Measurements from ENCODE around the gene NKD2.

DNA sequence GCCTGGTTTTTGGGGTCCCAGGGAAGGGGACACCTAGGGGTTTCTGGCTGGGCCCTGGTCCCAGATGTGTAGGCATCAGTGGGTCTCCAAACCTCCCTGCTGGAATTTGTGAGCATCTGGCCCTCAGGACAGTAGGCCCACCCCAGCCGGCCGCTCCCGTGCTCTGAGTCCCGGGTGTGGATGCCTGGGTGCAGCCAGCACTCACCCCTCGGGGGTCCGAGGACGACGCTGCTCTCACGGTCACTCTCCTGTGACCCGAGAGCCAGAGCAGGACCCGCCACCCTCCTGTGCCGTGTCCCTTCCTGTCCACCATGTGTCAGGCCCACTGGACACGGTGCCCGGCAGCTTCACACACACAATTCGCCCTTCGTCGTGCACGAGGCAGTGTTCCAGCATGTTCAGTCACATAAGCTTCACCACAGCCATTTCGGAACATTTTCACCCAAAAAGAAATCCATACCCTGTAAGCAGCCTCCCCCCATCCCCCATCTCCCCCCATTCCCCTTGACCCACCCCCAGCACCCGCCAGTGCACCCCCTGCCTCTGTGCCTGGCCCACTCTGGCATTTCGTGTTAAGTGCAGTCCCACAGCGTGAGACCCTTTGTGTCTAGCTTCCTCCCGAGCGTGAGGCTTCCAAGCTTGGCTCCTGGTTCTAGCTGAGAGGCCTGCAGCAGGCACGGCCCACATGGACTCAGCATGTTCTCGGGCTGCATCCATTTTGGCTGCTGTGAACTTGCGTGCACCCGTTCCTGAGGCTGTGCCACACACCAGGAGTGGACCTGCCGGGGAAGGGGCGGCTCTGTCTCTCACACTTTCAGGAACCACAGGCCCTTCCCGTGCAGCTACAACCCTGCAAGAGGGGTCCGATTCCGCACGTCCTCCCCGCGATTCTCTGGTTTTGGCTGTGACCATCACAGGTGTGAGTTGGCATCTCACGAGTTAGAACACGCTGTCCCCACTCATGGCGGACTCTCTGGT is 40.5 kb downstream of the NKD2 start:
- TF ChIP-seq, protein P1, sequence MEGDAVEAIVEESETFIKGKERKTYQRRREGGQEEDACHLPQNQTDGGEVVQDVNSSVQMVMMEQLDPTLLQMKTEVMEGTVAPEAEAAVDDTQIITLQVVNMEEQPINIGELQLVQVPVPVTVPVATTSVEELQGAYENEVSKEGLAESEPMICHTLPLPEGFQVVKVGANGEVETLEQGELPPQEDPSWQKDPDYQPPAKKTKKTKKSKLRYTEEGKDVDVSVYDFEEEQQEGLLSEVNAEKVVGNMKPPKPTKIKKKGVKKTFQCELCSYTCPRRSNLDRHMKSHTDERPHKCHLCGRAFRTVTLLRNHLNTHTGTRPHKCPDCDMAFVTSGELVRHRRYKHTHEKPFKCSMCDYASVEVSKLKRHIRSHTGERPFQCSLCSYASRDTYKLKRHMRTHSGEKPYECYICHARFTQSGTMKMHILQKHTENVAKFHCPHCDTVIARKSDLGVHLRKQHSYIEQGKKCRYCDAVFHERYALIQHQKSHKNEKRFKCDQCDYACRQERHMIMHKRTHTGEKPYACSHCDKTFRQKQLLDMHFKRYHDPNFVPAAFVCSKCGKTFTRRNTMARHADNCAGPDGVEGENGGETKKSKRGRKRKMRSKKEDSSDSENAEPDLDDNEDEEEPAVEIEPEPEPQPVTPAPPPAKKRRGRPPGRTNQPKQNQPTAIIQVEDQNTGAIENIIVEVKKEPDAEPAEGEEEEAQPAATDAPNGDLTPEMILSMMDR (conservative IDR thresholded peaks at IDR 0.05; ENCODE audit: low read depth, low read length): no peak
- no peak for TF ChIP-seq POLR2A (IDR thresholded peaks at IDR 0.05; ENCODE audit: low read depth, low read length)

Data from IMR-90 (cell line).